ENCODE measurements around the gene KRT17. TPM values are rescaled to one million over a fixed set of nuclear protein-coding genes. Genes with fewer than 3 reads are reported as not detected.
"Not testable (repeated sequence)": the region's sequence is repeated elsewhere in the genome, so short reads cannot be mapped to it uniquely, and the experiment has no call there.

KRT17 gene
- total and polyA plus RNA-seq, 2 donors (not counting 1 experiment from before 2014, with no cell fraction given): 0.50 to 0.89 TPM

GRCh38 chr17:41610061-41610517 lies 14.3 kb downstream of the KRT17 start:
- not testable (repeated sequence) for H3K9ac ChIP-seq (ENCODE audit: insufficient read depth, low read length); H3K36me3 ChIP-seq (ENCODE audit: control insufficient read depth, insufficient read depth, low read length); H3K27ac ChIP-seq (ENCODE audit: insufficient read depth, low read length); DNase-seq (ENCODE audit: low read depth in 2 of 2); H3K4me2 ChIP-seq (ENCODE audit: extremely low read depth, insufficient read depth, low read length); H3K79me2 ChIP-seq (ENCODE audit: control insufficient read depth, insufficient read depth, low read length); H4K20me1 ChIP-seq (ENCODE audit: control insufficient read depth, extremely low read depth, insufficient read depth, low read length); H2AFZ ChIP-seq (ENCODE audit: low read length); H3K4me3 ChIP-seq (replicated peaks in 1 of 4; ENCODE audit: control extremely low read depth in 1 of 4, insufficient read depth in 1 of 4, low read depth in 3 of 4, low read length in 4 of 4); H3K4me1 ChIP-seq (ENCODE audit: control insufficient read depth, extremely low read depth, insufficient read depth, low read length); H3K9me3 ChIP-seq (ENCODE audit: control insufficient read depth, insufficient read depth, low read depth, low read length); H3K27me3 ChIP-seq (ENCODE audit: control insufficient read depth, insufficient read depth, low read length)
- peak in 1 of 2 donors; percentile 12 for TF ChIP-seq CTCF (conservative IDR thresholded peaks at IDR 0.05 in 1 of 2, IDR thresholded peaks at IDR 0.05 in 1 of 2; ENCODE audit: low read depth in 1 of 2, low read length in 2 of 2)

DNA sequence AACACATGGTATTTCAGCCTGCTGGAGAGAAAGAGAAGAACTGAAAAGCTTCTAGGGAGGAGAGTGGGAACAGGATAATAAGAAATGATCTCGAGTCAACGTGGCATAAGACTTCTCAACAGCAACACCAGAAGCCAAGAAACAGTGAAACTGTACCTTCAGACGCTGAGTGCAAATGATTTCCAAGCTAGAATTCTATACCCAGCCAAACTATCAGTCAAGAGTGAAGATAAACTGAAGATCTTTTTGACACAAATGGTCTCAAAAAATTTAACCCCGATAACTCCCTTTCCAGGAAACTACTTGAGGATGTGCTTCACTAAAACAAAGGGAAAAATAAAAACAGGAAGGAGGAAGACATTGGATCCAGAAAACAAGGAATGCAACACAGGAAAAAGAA lies 17.4 kb downstream of the KRT17 start:
- H3K9ac ChIP-seq (ENCODE audit: insufficient read depth, low read length); DNase-seq (ENCODE audit: low read depth in 2 of 2); H2AFZ ChIP-seq (ENCODE audit: low read length): not testable (repeated sequence)

DNA sequence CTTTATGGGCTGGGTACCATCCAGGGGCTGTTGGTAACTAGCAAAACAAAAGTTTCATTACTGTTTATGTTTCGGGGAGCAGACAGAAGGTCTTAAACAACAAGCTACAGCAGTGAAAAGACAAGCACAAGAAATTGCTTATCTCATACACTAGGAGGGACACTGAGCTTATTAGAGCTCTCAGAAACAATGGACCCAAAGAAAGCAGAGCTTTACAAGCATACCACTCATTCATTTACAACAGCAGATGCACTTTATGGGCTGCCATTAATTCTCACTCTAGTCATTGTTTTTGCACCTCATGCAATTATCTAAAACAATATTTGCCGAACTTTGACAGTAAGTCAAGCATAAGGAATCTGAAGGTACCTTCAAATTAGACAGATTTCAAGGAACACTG lies 21.9 kb downstream of the KRT17 start:
- no peaks in the 10 kb centered on the region for H3K36me3 ChIP-seq (ENCODE audit: control insufficient read depth, insufficient read depth, low read length)
- no peak overlapping the region for H3K27ac ChIP-seq (ENCODE audit: insufficient read depth, low read length)
- DNase-seq (ENCODE audit: low read depth in 2 of 2): no peak
- no peak overlapping the region for H3K9ac ChIP-seq (ENCODE audit: insufficient read depth, low read length)
- no peaks in the 10 kb centered on the region for H3K4me1 ChIP-seq (ENCODE audit: control insufficient read depth, extremely low read depth, insufficient read depth, low read length)
- no peak overlapping the region for H3K4me2 ChIP-seq (ENCODE audit: extremely low read depth, insufficient read depth, low read length)
- no peak for TF ChIP-seq EZH2 (IDR thresholded peaks at IDR 0.05; ENCODE audit: low read length, missing control alignments)
- no peak for TF ChIP-seq CTCF (conservative IDR thresholded peaks at IDR 0.05 in 1 of 2, IDR thresholded peaks at IDR 0.05 in 1 of 2; ENCODE audit: low read depth in 1 of 2, low read length in 2 of 2)
- no peaks in the 10 kb centered on the region for H3K9me3 ChIP-seq (ENCODE audit: control insufficient read depth, insufficient read depth, low read depth, low read length)
- no peak overlapping the region for H2AFZ ChIP-seq (ENCODE audit: low read length)
- H3K79me2 ChIP-seq (ENCODE audit: control insufficient read depth, insufficient read depth, low read length): no peaks in the 10 kb centered on the region
- no peaks in the 10 kb centered on the region for H3K27me3 ChIP-seq (ENCODE audit: control insufficient read depth, insufficient read depth, low read length)
- H3K4me3 ChIP-seq (replicated peaks in 1 of 4; ENCODE audit: control extremely low read depth in 1 of 4, insufficient read depth in 1 of 4, low read depth in 3 of 4, low read length in 4 of 4): no peak overlapping the region
- no peaks in the 10 kb centered on the region for H4K20me1 ChIP-seq (ENCODE audit: control insufficient read depth, extremely low read depth, insufficient read depth, low read length)

More for the DNA sequence above, 17.4 kb downstream of the KRT17 start:
- not testable (repeated sequence) for H3K4me3 ChIP-seq (replicated peaks in 1 of 4; ENCODE audit: control extremely low read depth in 1 of 4, insufficient read depth in 1 of 4, low read depth in 3 of 4, low read length in 4 of 4); H3K79me2 ChIP-seq (ENCODE audit: control insufficient read depth, insufficient read depth, low read length); H3K36me3 ChIP-seq (ENCODE audit: control insufficient read depth, insufficient read depth, low read length); H3K27me3 ChIP-seq (ENCODE audit: control insufficient read depth, insufficient read depth, low read length); H4K20me1 ChIP-seq (ENCODE audit: control insufficient read depth, extremely low read depth, insufficient read depth, low read length); H3K4me2 ChIP-seq (ENCODE audit: extremely low read depth, insufficient read depth, low read length); H3K27ac ChIP-seq (ENCODE audit: insufficient read depth, low read length); H3K9me3 ChIP-seq (ENCODE audit: control insufficient read depth, insufficient read depth, low read depth, low read length); H3K4me1 ChIP-seq (ENCODE audit: control insufficient read depth, extremely low read depth, insufficient read depth, low read length)
